ENCODE measurements around the gene CPE.

- TF ChIP-seq POLR2A (IDR thresholded peaks at IDR 0.05) (no peak), CTCF (IDR thresholded peaks at IDR 0.05) (no peak), EP300 (IDR thresholded peaks at IDR 0.05) (no peak)
These were observed 14.2 kb downstream of the CPE start for GRCh38 chr4:165393051-165393450.

Data from tibial nerve (tissue), 4 donors.